LNCAP (cell line): Measurements from ENCODE around the gene CALN1.

Experiments used
- TF ChIP-seq, protein P1 (sequence below): fragments of 450-650 bp; IDR thresholded peaks from 2 replicates; pipeline ENCODE4 v1.5.1; 2017; ENCODE audit warnings: mild to moderate bottlenecking

Gene CALN1

DNA sequence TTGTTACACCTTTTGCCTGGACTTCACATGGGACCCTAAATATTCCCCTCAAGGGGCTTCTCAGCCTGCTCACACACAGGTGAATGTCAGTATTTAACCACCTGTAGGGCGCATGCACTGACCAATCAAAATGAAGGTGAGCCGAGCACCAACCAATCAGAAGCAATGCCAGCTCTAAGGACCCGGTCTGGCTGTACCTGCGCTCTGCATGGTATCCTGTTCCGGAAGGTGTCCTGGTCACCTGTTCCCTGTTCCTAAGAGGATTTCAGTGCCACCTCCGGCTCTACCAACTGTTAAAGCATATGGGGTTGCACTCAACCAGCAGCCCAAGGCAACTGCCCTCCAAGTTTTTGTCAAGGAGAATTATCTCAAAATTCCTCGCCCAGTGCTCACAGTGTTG is 18.4 kb upstream of the CALN1 start:
- TF ChIP-seq, protein P1, sequence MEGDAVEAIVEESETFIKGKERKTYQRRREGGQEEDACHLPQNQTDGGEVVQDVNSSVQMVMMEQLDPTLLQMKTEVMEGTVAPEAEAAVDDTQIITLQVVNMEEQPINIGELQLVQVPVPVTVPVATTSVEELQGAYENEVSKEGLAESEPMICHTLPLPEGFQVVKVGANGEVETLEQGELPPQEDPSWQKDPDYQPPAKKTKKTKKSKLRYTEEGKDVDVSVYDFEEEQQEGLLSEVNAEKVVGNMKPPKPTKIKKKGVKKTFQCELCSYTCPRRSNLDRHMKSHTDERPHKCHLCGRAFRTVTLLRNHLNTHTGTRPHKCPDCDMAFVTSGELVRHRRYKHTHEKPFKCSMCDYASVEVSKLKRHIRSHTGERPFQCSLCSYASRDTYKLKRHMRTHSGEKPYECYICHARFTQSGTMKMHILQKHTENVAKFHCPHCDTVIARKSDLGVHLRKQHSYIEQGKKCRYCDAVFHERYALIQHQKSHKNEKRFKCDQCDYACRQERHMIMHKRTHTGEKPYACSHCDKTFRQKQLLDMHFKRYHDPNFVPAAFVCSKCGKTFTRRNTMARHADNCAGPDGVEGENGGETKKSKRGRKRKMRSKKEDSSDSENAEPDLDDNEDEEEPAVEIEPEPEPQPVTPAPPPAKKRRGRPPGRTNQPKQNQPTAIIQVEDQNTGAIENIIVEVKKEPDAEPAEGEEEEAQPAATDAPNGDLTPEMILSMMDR = no peak

DNA sequence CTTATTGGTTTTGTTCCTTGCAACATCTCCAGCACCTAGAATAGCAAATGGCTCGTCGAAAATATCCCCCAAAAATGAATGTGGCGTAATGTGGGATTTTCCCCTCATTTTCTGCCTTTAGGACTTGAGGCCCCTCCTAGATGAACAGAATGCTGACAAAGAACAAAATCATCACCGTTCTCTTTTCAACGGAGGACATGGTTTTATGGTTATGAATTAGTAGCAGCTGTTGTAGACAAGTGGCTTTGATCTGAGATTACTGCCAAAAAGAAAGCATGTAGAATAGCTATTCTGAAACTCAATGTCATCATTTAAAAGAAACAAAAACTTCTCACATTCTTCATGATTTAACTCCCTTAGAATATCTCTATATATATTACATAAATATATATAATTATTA is 17.2 kb upstream of the CALN1 start:
- TF ChIP-seq, protein P1 = no peak

DNA sequence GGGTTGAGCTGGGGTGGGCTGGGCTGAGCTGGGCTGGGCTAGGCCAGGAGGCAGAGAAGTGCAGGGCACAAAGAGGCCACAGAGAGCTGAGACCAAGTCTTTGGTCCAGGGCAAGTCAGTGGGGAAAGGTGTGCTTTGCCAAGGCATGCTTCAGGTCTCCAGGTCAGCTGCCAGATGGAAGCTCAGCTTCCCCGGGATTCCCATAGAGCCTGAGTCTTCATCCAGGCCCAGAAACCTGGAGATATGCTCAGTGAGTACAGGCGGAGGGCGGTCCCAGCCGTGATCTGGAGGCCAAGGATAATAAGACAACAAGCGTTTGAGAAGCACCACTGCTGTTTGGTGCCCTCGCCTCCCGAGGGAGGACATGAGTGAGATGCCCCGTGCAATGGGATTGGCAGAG is 4.7 kb upstream of the CALN1 start:
- TF ChIP-seq, protein P1 = no peak

DNA sequence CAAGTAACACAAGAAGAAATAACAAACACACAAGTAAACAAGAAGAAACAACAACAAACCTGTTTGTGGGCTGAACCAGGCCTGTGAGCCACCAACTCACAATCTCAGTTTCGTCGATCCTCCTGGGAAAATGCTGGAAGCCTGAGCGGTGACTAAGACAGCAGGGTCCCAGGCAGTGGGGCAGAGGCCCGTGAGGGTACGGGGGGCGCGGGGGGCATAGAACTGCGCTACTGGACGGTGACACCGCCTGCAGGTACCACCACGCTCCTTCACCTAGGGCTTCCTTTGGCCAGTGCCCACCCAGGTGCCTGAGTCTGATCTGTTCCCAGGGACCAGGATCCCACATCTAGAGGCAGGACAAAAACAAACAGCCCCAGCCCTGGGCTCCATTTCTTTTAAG is 3.4 kb upstream of the CALN1 start:
- TF ChIP-seq, protein P1 = no peak

DNA sequence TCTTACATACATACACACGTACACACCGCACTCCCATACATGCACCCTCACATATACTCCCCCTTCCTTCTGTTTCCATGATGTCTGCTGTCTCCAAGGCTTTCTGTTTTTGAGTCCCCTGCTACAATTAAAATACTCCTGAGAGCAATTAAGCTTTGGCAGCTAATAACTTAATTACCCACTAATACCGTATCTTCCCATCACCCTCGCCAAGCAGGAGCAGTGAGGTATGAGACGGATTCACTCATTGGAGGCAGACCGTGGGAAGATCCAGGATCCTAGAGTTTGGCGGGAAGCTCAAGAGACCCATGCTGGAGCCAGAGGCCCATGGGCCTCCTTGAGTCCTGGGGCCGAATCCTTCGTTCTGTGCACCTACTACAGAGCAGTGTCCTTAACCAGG is 1.7 kb upstream of the CALN1 start:
- TF ChIP-seq, protein P1 = no peak

DNA sequence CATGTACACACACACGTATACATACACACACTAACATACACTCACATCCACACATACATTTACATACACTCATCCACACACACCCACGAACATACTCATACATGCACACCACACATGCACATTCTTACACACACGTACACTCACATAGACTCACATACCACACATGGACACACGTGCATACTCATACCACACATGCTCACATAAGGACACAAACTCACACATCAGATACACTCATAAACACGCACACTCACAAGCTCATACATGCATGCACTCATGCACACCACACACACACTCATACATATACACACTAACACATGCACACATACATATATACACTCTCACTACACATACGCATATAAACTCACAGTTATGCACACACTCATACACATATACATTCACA is 1.2 kb upstream of the CALN1 start:
- TF ChIP-seq, protein P1 = no peak

DNA sequence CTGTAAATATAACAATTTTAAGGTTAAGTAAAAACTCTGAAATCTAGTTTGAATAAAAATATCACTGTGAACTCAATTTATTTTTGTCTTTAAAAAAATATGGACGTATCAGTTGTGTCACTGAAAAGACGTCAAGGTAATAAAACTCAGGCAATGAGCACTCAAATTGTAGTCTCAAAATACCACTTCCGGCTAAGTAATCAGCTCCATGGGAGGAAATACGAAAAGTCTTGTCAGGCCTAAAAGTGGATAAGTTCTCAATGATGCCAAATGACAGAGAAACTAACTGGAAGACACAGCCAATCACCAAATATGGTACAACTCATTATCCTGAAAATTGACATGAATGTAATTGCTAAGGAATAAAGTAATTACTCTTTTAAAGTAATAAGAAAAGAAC is 719 bp downstream of the CALN1 start:
- TF ChIP-seq, protein P1 = no peak

DNA sequence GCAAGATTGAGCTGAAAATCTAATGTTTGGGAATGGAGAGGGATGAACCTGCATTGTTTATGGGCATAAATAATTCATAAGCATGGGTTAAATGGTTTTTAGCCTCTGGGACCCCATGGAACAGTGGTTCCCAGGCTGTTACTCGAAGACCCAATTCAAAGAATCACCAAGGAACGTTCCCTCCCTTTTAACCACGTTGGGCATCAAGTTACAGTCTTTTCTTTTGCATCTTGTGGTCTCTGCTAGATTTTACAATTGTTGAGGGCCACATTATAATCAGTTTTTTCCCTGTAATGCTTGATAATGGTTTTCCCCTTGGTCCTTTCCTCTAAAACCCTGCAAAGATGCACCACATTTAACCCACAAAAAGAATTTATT is 2.5 kb downstream of the CALN1 start:
- TF ChIP-seq, protein P1 = no peak
